Measurements from ENCODE around the gene STARD9. TPM values are rescaled to one million over a fixed set of nuclear protein-coding genes. Genes with fewer than 3 reads are reported as not detected.

The STARD9 gene
- total RNA-seq, 1 experiment from 2014 or later, result 5.0 TPM

GRCh38 chr15:42729409-42729808, 154.0 kb downstream of the STARD9 start (continued):
- TF ChIP-seq ELF1 (IDR thresholded peaks at IDR 0.05; ENCODE audit: borderline replicate concordance, low read depth), result no peak
- TF ChIP-seq ATF3 (IDR thresholded peaks at IDR 0.05), result no peak
- no peak for TF ChIP-seq SP1 (IDR thresholded peaks at IDR 0.05; ENCODE audit: low read depth)

GRCh38 chr15:42730135-42730534, 154.7 kb downstream of the STARD9 start:
- no peak overlapping the region for H3K4me3 ChIP-seq (replicated peaks in 1 of 2; ENCODE audit: low read depth in 1 of 2, low read length in 2 of 2)

GRCh38 chr15:42730536-42730935, 155.1 kb downstream of the STARD9 start:
- H3K79me2 ChIP-seq (ENCODE audit: insufficient read depth, low read length), result 0 out of 2 replicates have a peak, but pooled peaks cover under 1% of the 10 kb centered on the region
- no peak overlapping the region for H3K4me2 ChIP-seq (ENCODE audit: low read length)
- H3K9me2 ChIP-seq (ENCODE audit: insufficient read depth), result no peaks in the 10 kb centered on the region
- no peak for DNase-seq (ENCODE audit: low read depth, low spot score)
- H3K4me1 ChIP-seq (ENCODE audit: control insufficient read depth in 1 of 2, insufficient read depth in 2 of 2, low read length in 2 of 2), result 0 out of 4 replicates have a peak, but pooled peaks cover 0 to under 1% of the 10 kb centered on the region in 2 experiments
- H3K4me3 ChIP-seq (replicated peaks in 1 of 2; ENCODE audit: low read depth in 1 of 2, low read length in 2 of 2), result no peak overlapping the region
- intact Hi-C loops (cut with micrococcal nuclease), result loop anchor here (10.0 kb wide), 1 partner anchor 554 kb away; no protein-coding TSS in a partner anchor
- ChIA-PET POLR2A (no interaction called here), CTCF (no interaction called here), RAD21 (ENCODE audit: low non-redundant PET in 1 of 2, low total read pairs in 2 of 2, uncharacterized antibody in 2 of 2, unreplicated experiment in 2 of 2) (interaction anchor here in 1 of 2 experiments (0.6 kb wide), 1 partner anchor 194 kb away, joined by 3 read pairs; no protein-coding TSS in a partner anchor)
- H2AFZ ChIP-seq (ENCODE audit: low read depth, low read length, poor library complexity, severe bottlenecking), result no peak overlapping the region
- no TSS peak for BruUV-seq (replicated peaks)
- H4K20me1 ChIP-seq (ENCODE audit: insufficient read depth), result no peaks in the 10 kb centered on the region
- H3K36me3 ChIP-seq (ENCODE audit: control insufficient read depth in 1 of 2, insufficient read depth in 2 of 2, low read length in 2 of 2), result peaks cover 37 to 42% of the 10 kb centered on the region in 2 experiments
- ATAC-seq, result no peak
- no peaks in the 10 kb centered on the region for H3K27me3 ChIP-seq (ENCODE audit: insufficient read depth, low read length)
- H3K9ac ChIP-seq (ENCODE audit: low read length), result no peak overlapping the region
- no peak overlapping the region for H3K27ac ChIP-seq (ENCODE audit: low read depth, low read length)
- TF ChIP-seq FOSL1 (IDR thresholded peaks at IDR 0.05; ENCODE audit: low read depth), result no peak
- no peak for TF ChIP-seq SIN3A (IDR thresholded peaks at IDR 0.05; ENCODE audit: low read depth)
- no peak for TF ChIP-seq EGR1 (IDR thresholded peaks at IDR 0.05; ENCODE audit: low read depth)
- no peak for TF ChIP-seq SP1 (IDR thresholded peaks at IDR 0.05; ENCODE audit: low read depth)
- TF ChIP-seq RAD21 (IDR thresholded peaks at IDR 0.05; ENCODE audit: low read depth), result no peak
- no peak for TF ChIP-seq YY1 (IDR thresholded peaks at IDR 0.05; ENCODE audit: extremely low read depth, insufficient replicate concordance, low read depth, low read length)
- no peaks in the 10 kb centered on the region for H3K9me3 ChIP-seq (ENCODE audit: control insufficient read depth in 1 of 2, insufficient read depth in 1 of 2, low read depth in 1 of 2, low read length in 2 of 2)

More at GRCh38 chr15:42730135-42730534, 154.7 kb downstream of the STARD9 start:
- POLR2A ChIA-PET, result no interaction called here
- H2AFZ ChIP-seq (ENCODE audit: low read depth, low read length, poor library complexity, severe bottlenecking), result no peak overlapping the region
- H3K27me3 ChIP-seq (ENCODE audit: insufficient read depth, low read length), result no peaks in the 10 kb centered on the region
- ATAC-seq (no peak), DNase-seq (ENCODE audit: low read depth, low spot score) (no peak)
- no peaks in the 10 kb centered on the region for H3K4me1 ChIP-seq (ENCODE audit: control insufficient read depth in 1 of 2, insufficient read depth in 2 of 2, low read length in 2 of 2)
- RAD21 ChIA-PET (ENCODE audit: low non-redundant PET in 1 of 2, low total read pairs in 2 of 2, uncharacterized antibody in 2 of 2, unreplicated experiment in 2 of 2), result interaction anchor here in 1 of 2 experiments (0.6 kb wide), 1 partner anchor 195 kb away, joined by 3 read pairs; no protein-coding TSS in a partner anchor
- no peaks in the 10 kb centered on the region for H3K9me2 ChIP-seq (ENCODE audit: insufficient read depth)
- TF ChIP-seq JUND (IDR thresholded peaks at IDR 0.05), result no peak
- TF ChIP-seq POLR2A (IDR thresholded peaks at IDR 0.05; ENCODE audit: borderline replicate concordance, extremely low read depth, insufficient read depth, insufficient read length), result no peak
- TF ChIP-seq ZFX (IDR thresholded peaks at IDR 0.05), result no peak
- no peak for TF ChIP-seq POLR2AphosphoS5 (IDR thresholded peaks at IDR 0.05; ENCODE audit: low read depth, low read length)
- no peaks in the 10 kb centered on the region for H4K20me1 ChIP-seq (ENCODE audit: insufficient read depth)
- H3K27ac ChIP-seq (ENCODE audit: low read depth, low read length), result no peak overlapping the region
- CTCF ChIA-PET, result no interaction called here
- H3K79me2 ChIP-seq (ENCODE audit: insufficient read depth, low read length), result no peaks in the 10 kb centered on the region
- H3K9ac ChIP-seq (ENCODE audit: low read length), result no peak overlapping the region
- no peak overlapping the region for H3K4me2 ChIP-seq (ENCODE audit: low read length)
- intact Hi-C loops (cut with micrococcal nuclease), result loop anchor here (10.0 kb wide), 1 partner anchor 555 kb away; no protein-coding TSS in a partner anchor
- H3K9me3 ChIP-seq (ENCODE audit: control insufficient read depth in 1 of 2, insufficient read depth in 1 of 2, low read depth in 1 of 2, low read length in 2 of 2), result no peaks in the 10 kb centered on the region
- no TSS peak for BruUV-seq (replicated peaks)
- peaks cover 35 to 42% of the 10 kb centered on the region in 2 experiments for H3K36me3 ChIP-seq (ENCODE audit: control insufficient read depth in 1 of 2, insufficient read depth in 2 of 2, low read length in 2 of 2)
